ENCODE data around the gene PSMD3.
A peak's percentile ranks its signal among the peaks of the same experiment; 100 is the strongest.

PSMD3 gene

GRCh38 chr17:39966771-39967170 is 13.8 kb upstream of the PSMD3 start:
- TF ChIP-seq POLR2AphosphoS5 (IDR thresholded peaks at IDR 0.05; ENCODE audit: borderline replicate concordance, low read depth, low read length) (no peak), FOXP2 (optimal IDR thresholded peaks at IDR 0.05; ENCODE audit: control extremely low read depth, extremely low read length, insufficient read depth) (no peak), EZH2 (IDR thresholded peaks at IDR 0.05) (no peak)
- no peak overlapping the region for H3K4me3 ChIP-seq
- no peak overlapping the region for H3K9ac ChIP-seq (ENCODE audit: insufficient read length)
- H3K36me3 ChIP-seq (ENCODE audit: insufficient read depth, low read length) = no peaks in the 10 kb centered on the region
- H3K9me3 ChIP-seq (ENCODE audit: low read depth, low read length) = no peaks in the 10 kb centered on the region
- H3K27ac ChIP-seq = no peak overlapping the region
- no peak for DNase-seq (ENCODE audit: low read depth, low spot score)

GRCh38 chr17:39968761-39969160 is 11.8 kb upstream of the PSMD3 start:
- Histone ChIP-seq H3K36me3 (ENCODE audit: insufficient read depth, low read length) (no peaks in the 10 kb centered on the region), H3K9ac (ENCODE audit: insufficient read length) (no peak overlapping the region), H3K4me3 (no peak overlapping the region), H3K27ac (no peak overlapping the region), H3K9me3 (ENCODE audit: low read depth, low read length) (no peaks in the 10 kb centered on the region)
- TF ChIP-seq FOXP2 (optimal IDR thresholded peaks at IDR 0.05; ENCODE audit: control extremely low read depth, extremely low read length, insufficient read depth) = no peak
- TF ChIP-seq POLR2AphosphoS5 (IDR thresholded peaks at IDR 0.05; ENCODE audit: borderline replicate concordance, low read depth, low read length) = no peak
- TF ChIP-seq EZH2 (IDR thresholded peaks at IDR 0.05) = no peak
- DNase-seq (ENCODE audit: low read depth, low spot score) = no peak

- Histone ChIP-seq H3K9me3 (ENCODE audit: low read depth, low read length) (no peaks in the 10 kb centered on the region), H3K36me3 (ENCODE audit: insufficient read depth, low read length) (no peaks in the 10 kb centered on the region), H3K4me3 (no peak overlapping the region), H3K9ac (ENCODE audit: insufficient read length) (no peak overlapping the region), H3K27ac (no peak overlapping the region)
- TF ChIP-seq POLR2AphosphoS5 (IDR thresholded peaks at IDR 0.05; ENCODE audit: borderline replicate concordance, low read depth, low read length) = no peak
- TF ChIP-seq EZH2 (IDR thresholded peaks at IDR 0.05) = no peak
- DNase-seq (ENCODE audit: low read depth, low spot score) = no peak
Measured at GRCh38 chr17:39969375-39969774, 11.2 kb upstream of the PSMD3 start.

- TF ChIP-seq EZH2 (IDR thresholded peaks at IDR 0.05) (no peak), POLR2AphosphoS5 (IDR thresholded peaks at IDR 0.05; ENCODE audit: borderline replicate concordance, low read depth, low read length) (no peak), FOXP2 (optimal IDR thresholded peaks at IDR 0.05; ENCODE audit: control extremely low read depth, extremely low read length, insufficient read depth) (no peak)
- Histone ChIP-seq H3K36me3 (ENCODE audit: insufficient read depth, low read length) (no peaks in the 10 kb centered on the region), H3K27ac (no peak overlapping the region), H3K9me3 (ENCODE audit: low read depth, low read length) (no peaks in the 10 kb centered on the region), H3K4me3 (no peak overlapping the region), H3K9ac (ENCODE audit: insufficient read length) (no peak overlapping the region)
- DNase-seq (ENCODE audit: low read depth, low spot score) = no peak
Measured at GRCh38 chr17:39970157-39970692, 10.4 kb upstream of the PSMD3 start.

- no peaks in the 10 kb centered on the region for H3K36me3 ChIP-seq (ENCODE audit: insufficient read depth, low read length)
- DNase-seq (ENCODE audit: low read depth, low spot score) = no peak
Measured at GRCh38 chr17:39971076-39971603, 9.5 kb upstream of the PSMD3 start.

DNA sequence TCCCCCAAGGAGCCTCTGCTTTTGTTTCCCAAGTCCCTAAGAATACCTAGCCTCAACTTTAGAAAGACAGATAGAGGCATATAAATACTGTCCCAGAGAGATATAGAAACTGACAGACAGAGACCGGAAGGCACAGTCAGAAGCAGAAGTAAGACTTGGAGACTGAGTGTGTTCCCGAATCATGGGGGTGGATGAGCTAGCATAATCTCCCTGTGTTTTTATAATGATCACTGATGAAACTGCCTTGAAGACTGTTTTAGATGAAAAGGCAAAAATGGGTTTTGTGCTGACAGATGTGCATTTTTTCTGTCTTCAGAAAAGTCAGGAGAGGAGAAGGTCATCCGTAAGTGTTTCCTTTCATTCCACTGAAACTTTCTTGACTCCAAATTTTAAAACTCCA is 8.3 kb upstream of the PSMD3 start:
- H3K4me3 ChIP-seq = no peak overlapping the region
- H3K9me3 ChIP-seq (ENCODE audit: low read depth, low read length) = no peaks in the 10 kb centered on the region
- TF ChIP-seq EZH2 (IDR thresholded peaks at IDR 0.05) = no peak
- no peak for TF ChIP-seq POLR2AphosphoS5 (IDR thresholded peaks at IDR 0.05; ENCODE audit: borderline replicate concordance, low read depth, low read length)
- TF ChIP-seq FOXP2 (optimal IDR thresholded peaks at IDR 0.05; ENCODE audit: control extremely low read depth, extremely low read length, insufficient read depth) = no peak
- no peak for DNase-seq (ENCODE audit: low read depth, low spot score)
- H3K9ac ChIP-seq (ENCODE audit: insufficient read length) = peak overlapping the region; percentile 57
- H3K27ac ChIP-seq = no peak overlapping the region
- no peaks in the 10 kb centered on the region for H3K36me3 ChIP-seq (ENCODE audit: insufficient read depth, low read length)

More at GRCh38 chr17:39971076-39971603, 9.5 kb upstream of the PSMD3 start:
- Histone ChIP-seq H3K27ac (no peak overlapping the region), H3K4me3 (no peak overlapping the region), H3K9me3 (ENCODE audit: low read depth, low read length) (no peaks in the 10 kb centered on the region), H3K9ac (ENCODE audit: insufficient read length) (no peak overlapping the region)
- no peak for TF ChIP-seq FOXP2 (optimal IDR thresholded peaks at IDR 0.05; ENCODE audit: control extremely low read depth, extremely low read length, insufficient read depth)
- TF ChIP-seq POLR2AphosphoS5 (IDR thresholded peaks at IDR 0.05; ENCODE audit: borderline replicate concordance, low read depth, low read length) = no peak
- TF ChIP-seq EZH2 (IDR thresholded peaks at IDR 0.05) = no peak

DNA sequence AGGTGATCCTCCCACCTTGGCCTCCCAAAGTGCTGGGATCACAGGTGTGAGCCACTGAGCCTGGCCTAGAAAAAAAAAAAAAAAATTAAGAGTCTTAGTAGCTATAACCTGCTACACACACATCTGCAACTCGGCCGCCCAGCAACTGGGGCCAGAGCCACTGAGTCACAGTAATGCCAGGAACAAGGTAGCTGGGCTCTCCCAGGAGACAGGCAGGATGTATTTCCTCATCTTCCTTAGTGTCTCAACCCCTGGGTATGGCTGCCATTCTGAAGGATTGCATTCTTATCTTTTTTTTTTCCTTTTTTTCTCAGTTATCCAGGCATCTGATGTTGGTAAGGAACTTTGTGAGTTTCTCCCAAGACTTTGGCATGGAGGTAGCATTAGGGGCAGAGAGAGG is 7.1 kb upstream of the PSMD3 start:
- no peaks in the 10 kb centered on the region for H3K36me3 ChIP-seq (ENCODE audit: insufficient read depth, low read length)
- no peak for TF ChIP-seq POLR2AphosphoS5 (IDR thresholded peaks at IDR 0.05; ENCODE audit: borderline replicate concordance, low read depth, low read length)
- no peak for TF ChIP-seq FOXP2 (optimal IDR thresholded peaks at IDR 0.05; ENCODE audit: control extremely low read depth, extremely low read length, insufficient read depth)
- TF ChIP-seq EZH2 (IDR thresholded peaks at IDR 0.05) = no peak

DNA sequence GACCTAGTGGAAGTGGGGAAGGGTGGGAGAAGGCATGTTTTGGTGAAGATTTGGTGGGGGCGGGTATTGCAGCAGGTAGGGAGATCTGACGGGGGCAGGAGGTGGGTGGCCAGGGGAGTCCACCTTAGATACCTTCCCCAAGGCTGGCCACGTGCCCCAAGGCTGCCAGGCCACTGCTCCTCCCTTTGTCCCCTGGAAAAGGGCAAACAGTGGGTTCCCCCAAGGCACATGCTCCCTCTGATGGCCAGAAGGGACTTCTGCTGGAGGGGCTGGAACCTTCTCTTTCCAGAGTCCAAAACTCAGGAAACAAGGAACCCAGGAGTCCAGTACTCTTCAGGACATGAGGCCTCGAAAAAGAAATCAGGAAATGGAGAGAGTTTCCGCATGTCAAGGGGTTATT is 6.2 kb upstream of the PSMD3 start:
- no peak for TF ChIP-seq POLR2AphosphoS5 (IDR thresholded peaks at IDR 0.05; ENCODE audit: borderline replicate concordance, low read depth, low read length)
- TF ChIP-seq FOXP2 (optimal IDR thresholded peaks at IDR 0.05; ENCODE audit: control extremely low read depth, extremely low read length, insufficient read depth) = no peak
- TF ChIP-seq EZH2 (IDR thresholded peaks at IDR 0.05) = no peak
- no peaks in the 10 kb centered on the region for H3K9me3 ChIP-seq (ENCODE audit: low read depth, low read length)
- H3K4me3 ChIP-seq = no peak overlapping the region
- H3K9ac ChIP-seq (ENCODE audit: insufficient read length) = no peak overlapping the region
- no peak overlapping the region for H3K27ac ChIP-seq
- no peak for DNase-seq (ENCODE audit: low read depth, low spot score)
- no peaks in the 10 kb centered on the region for H3K36me3 ChIP-seq (ENCODE audit: insufficient read depth, low read length)

More for the DNA sequence above, 7.1 kb upstream of the PSMD3 start:
- H3K9me3 ChIP-seq (ENCODE audit: low read depth, low read length) = no peaks in the 10 kb centered on the region
- H3K9ac ChIP-seq (ENCODE audit: insufficient read length) = no peak overlapping the region
- H3K27ac ChIP-seq = no peak overlapping the region
- H3K4me3 ChIP-seq = no peak overlapping the region
- no peak for DNase-seq (ENCODE audit: low read depth, low spot score)

- Histone ChIP-seq H3K4me3 (no peak overlapping the region), H3K9ac (ENCODE audit: insufficient read length) (no peak overlapping the region), H3K27ac (no peak overlapping the region), H3K9me3 (ENCODE audit: low read depth, low read length) (no peaks in the 10 kb centered on the region), H3K36me3 (ENCODE audit: insufficient read depth, low read length) (no peaks in the 10 kb centered on the region)
- no peak for DNase-seq (ENCODE audit: low read depth, low spot score)
- TF ChIP-seq EZH2 (IDR thresholded peaks at IDR 0.05) (no peak), FOXP2 (optimal IDR thresholded peaks at IDR 0.05; ENCODE audit: control extremely low read depth, extremely low read length, insufficient read depth) (no peak), POLR2AphosphoS5 (IDR thresholded peaks at IDR 0.05; ENCODE audit: borderline replicate concordance, low read depth, low read length) (no peak)
Measured at GRCh38 chr17:39975801-39976200, 4.8 kb upstream of the PSMD3 start.

All from SK-N-MC (cell line).